Measurements from ENCODE around the gene LOXHD1. TPM values are rescaled to one million over a fixed set of nuclear protein-coding genes. Genes with fewer than 3 reads are reported as not detected.

LOXHD1 gene
- total RNA-seq, 2 donors from 2014 or later, result 0.11 TPM; not detected in 1

- H3K4me3 ChIP-seq, result no peak overlapping the region
- H3K36me3 ChIP-seq, result peaks cover 7% of the 10 kb centered on the region
- H3K27ac ChIP-seq, result no peak overlapping the region
- H3K27me3 ChIP-seq, result no peaks in the 10 kb centered on the region
- H3K9me3 ChIP-seq, result peaks cover 0 to 15% of the 10 kb centered on the region in 2 donors
- TF ChIP-seq CTCF (IDR thresholded peaks at IDR 0.05), result no peak
- DNase-seq (ENCODE audit: low spot score), result no peak
- H3K4me1 ChIP-seq, result no peaks in the 10 kb centered on the region
Measured at GRCh38 chr18:46449033-46449432, 208.0 kb downstream of the LOXHD1 start.

- DNase-seq (ENCODE audit: low spot score), result no peak
- Histone ChIP-seq H3K27ac (no peak overlapping the region), H3K36me3 (peaks cover 7% of the 10 kb centered on the region), H3K4me3 (no peak overlapping the region), H3K9me3 (peaks cover 0 to 15% of the 10 kb centered on the region in 2 donors), H3K4me1 (no peaks in the 10 kb centered on the region), H3K27me3 (no peaks in the 10 kb centered on the region)
- no peak for TF ChIP-seq CTCF (IDR thresholded peaks at IDR 0.05)
Measured at GRCh38 chr18:46448347-46448746, 208.7 kb downstream of the LOXHD1 start.

- H3K27ac ChIP-seq, result no peak overlapping the region
- no peak for DNase-seq (ENCODE audit: low spot score)
- H3K36me3 ChIP-seq, result peaks cover 7% of the 10 kb centered on the region
- H3K9me3 ChIP-seq, result peaks cover 0 to 15% of the 10 kb centered on the region in 2 donors
- TF ChIP-seq CTCF (IDR thresholded peaks at IDR 0.05), result no peak
- H3K27me3 ChIP-seq, result no peaks in the 10 kb centered on the region
- no peak overlapping the region for H3K4me3 ChIP-seq
- no peaks in the 10 kb centered on the region for H3K4me1 ChIP-seq
Measured at GRCh38 chr18:46447792-46448191, 209.2 kb downstream of the LOXHD1 start.

GRCh38 chr18:46447323-46447722 lies 209.7 kb downstream of the LOXHD1 start:
- no peak overlapping the region for H3K27ac ChIP-seq
- peak; percentile 28 for DNase-seq (ENCODE audit: low spot score)
- H3K4me3 ChIP-seq, result no peak overlapping the region
- no peaks in the 10 kb centered on the region for H3K27me3 ChIP-seq
- peaks cover 7% of the 10 kb centered on the region for H3K36me3 ChIP-seq
- peaks cover 0 to 15% of the 10 kb centered on the region in 2 donors for H3K9me3 ChIP-seq
- TF ChIP-seq CTCF (IDR thresholded peaks at IDR 0.05), result no peak
- H3K4me1 ChIP-seq, result no peaks in the 10 kb centered on the region

GRCh38 chr18:46445522-46446313 lies 211.3 kb downstream of the LOXHD1 start:
- Histone ChIP-seq H3K27ac (no peak overlapping the region), H3K4me1 (no peaks in the 10 kb centered on the region), H3K4me3 (no peak overlapping the region), H3K9me3 (peaks cover 0 to 4% of the 10 kb centered on the region in 2 donors), H3K36me3 (peaks cover 7% of the 10 kb centered on the region), H3K27me3 (no peaks in the 10 kb centered on the region)
- DNase-seq (ENCODE audit: low spot score), result peak; percentile 32
- no peak for TF ChIP-seq CTCF (IDR thresholded peaks at IDR 0.05)
